NCI-H1930 (cell line): ENCODE results near the gene ATP9B.
"Not testable (repeated sequence)": the region's sequence is repeated elsewhere in the genome, so short reads cannot be mapped to it uniquely, and the experiment has no call there.

ENCODE experiments used
- DNase-seq, 2 experiments: peaks; one replicate each; lab custom pipeline; 2025; lab: John Stamatoyannopoulos, UW

The ATP9B gene

DNA sequence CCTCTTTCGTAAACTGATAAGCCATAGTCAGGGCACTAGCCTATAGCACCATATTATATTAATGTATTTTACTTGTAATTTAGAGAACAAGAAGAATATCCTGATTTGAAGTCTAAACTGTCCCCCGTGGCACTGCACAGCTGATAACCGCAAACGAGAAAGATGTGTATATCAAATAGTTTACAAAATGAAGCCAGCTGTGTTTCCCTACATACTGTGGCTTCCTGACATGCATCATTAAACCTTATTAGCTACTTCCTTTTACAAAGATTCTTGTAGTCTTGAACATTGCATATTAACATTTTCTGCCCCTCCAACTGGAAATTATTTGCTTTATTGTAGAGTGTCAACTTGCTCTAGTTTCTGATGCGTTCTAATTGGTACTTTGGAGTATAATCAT lies 173.1 kb downstream of the ATP9B start:
- no peak for DNase-seq

DNA sequence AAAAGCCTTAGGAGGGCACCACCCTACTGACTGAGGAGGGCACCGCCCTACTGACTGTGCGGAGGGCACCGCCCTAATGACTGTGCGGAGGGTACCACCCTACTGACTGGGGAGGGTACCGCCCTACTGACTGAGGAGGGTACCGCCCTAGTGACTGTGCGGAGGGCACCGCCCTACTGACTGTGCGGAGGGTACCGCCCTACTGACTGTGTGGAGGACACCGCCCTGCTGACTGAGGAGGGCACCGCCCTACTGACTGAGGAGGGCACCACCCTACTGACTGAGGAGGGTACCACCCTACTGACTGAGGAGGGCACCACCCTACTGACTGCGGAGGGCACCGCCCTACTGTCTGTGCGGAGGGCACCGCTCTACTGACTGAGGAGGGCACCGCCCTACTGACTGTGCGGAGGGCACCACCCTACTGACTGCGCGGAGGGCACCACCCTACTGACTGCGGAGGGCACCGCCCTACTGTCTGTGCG lies 176.4 kb downstream of the ATP9B start:
- DNase-seq = no peak

DNA sequence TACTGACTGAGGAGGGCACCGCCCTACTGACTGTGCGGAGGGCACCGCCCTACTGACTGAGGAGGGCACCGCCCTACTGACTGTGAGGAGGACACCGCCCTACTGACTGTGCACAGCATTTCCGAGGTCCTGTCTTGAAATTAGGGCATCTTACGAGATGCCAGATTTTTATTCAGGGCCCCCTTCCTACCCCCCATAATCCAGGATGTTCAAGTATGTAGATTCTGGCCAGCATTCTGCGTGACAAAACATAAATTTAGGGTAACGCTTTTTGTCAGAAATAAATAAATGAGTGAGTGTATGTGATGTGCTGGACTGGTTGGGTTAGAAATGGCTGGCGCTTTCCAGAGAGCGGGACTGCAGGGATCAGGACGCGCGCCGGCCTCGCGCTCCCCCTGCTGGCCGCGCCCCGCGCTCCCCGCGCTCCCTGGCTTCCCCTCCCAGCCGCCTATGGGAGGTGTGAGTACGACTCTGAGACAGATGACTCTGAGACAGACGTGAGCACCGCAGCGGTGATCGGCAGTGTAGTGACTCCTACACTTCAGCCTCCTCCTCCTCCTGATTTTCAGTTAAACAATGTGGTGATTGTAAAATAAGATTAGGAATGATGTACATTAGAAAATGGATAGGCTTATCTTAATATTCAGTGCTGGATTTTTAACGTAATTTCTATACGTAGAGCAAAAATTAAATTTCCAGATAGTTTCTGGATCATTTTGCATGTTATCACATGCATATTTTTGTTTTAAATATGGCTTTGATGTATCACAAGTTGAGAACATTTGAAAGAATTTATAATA lies 177.3 kb downstream of the ATP9B start:
- no peak for DNase-seq

DNA sequence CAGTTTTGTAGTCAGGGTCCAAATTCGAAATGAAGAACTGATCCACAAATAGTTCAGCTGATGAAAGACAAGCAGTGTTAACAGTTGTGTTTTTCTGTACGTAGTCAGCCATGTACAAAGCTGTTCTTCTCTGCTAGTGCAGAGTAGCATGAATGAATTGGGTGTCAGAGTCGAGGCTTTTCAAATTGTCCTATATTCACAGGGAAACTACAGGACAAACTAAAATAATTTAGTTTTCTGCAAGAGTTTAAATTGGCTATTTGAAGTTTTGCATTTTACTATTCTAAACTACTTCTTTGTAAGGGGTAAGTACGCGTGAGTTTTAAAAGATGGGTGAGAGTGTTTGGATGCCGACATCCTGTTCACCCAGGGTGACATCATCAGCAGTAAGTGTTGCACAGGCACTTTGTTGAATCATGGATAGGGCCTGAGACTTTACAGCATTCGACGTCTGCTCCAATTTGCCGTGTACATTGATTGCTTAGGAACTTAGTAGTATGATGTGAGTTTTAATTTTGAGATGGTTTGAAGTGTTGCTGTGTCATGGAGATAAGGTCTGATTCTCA lies 179.4 kb downstream of the ATP9B start:
- no peak for DNase-seq

DNA sequence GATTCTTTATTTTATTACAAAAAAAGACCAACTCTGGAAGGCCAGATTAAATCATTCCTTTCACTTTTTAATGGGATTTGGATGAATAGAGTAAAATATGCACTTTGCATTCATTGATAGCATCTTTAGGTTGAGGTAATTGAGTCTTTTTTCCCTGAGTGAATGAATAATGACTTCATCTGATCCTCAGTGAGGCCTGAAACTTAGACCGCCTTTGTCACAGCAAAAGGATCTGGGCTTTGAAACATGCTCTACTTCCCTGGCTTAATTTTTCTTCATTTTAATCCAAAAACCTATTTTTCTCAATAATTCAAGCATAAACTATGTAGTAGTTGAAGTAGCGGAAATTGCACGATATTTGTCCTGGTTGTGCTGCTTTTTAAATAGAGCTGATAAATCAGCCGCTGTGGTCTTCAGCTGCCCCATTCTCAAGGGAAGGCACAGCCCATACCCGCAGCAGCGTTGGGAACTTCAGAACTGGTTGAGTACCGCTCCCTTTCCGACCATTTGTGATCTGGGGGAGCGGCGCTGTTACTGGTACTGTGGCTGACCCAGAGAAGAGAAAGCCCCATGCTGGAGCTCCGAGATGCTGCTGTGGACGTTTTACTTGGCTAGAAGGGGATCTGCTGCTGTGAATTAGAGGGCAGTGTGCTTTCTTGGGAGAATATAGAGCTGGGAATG lies 181.2 kb downstream of the ATP9B start:
- no peak for DNase-seq

DNA sequence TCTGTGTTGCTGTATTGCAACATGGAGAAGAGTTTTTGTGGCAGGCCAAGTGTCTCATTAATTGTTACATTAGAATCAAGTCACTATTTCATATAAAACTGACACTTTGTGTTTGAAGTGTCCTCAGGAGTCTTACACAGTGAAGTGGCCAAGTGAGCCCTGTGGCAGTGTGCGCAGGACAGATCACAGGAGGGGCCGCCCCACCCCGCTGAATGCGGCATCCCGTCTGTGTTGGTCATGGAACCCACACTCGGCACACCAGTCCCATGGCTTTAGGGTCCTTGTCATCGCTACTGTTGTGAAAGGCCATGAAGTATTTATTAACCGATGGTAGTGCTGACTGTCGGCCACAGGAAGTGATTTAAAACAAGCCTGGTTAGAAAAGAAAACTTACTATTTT lies 181.8 kb downstream of the ATP9B start:
- no peak for DNase-seq

DNA sequence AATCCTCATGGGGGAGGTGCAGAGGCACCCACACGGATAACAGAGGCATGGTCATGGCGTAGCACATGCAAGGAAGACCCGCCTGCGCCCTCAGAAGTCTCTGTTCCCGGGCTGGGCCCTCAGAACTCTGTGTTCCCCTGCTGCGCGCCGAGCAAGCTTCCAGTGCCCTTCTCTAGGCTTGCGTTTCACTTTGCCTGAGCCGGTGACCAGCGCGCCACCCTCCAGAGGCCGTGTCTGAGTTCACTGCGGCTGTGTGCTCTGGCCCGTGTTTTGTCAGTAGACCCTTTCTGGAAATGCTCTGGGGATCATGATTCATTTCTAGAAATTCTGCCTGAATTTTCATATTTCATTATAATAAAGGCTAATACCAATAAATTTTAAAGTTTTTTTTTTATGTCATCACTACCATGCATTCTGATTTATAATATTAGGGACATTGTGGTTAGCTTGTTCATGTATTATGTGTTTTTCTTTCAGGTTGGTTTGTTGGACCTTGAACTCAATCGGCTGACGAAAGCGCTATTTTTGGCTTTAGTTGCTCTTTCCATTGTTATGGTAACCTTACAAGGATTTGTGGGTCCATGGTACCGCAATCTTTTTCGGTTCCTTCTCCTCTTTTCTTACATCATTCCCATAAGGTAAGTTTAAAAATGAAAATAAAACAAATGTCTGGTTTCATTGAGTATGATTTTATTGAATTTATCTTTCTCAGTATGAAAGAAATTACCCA lies 183.9 kb downstream of the ATP9B start:
- no peak for DNase-seq

DNA sequence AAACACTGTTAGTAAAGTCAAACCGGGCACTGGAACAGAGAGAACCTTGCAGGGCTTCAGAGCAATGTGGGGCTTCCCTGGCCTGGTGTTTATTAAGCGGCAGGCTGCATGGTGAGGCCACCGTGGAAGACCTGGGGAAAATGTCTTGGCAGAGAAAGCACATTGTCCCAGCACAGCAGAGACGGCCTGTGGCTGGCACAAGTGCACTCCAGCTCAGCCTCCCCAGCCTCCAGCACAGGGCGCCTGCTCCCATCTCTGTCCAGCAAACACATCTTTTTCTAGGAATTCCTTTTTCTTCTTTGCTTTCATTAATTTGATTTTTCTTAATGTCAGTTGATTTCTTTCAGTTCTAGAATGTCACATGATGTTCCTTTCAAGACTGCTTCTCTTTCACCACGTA lies 188.3 kb downstream of the ATP9B start:
- DNase-seq = no peak

DNA sequence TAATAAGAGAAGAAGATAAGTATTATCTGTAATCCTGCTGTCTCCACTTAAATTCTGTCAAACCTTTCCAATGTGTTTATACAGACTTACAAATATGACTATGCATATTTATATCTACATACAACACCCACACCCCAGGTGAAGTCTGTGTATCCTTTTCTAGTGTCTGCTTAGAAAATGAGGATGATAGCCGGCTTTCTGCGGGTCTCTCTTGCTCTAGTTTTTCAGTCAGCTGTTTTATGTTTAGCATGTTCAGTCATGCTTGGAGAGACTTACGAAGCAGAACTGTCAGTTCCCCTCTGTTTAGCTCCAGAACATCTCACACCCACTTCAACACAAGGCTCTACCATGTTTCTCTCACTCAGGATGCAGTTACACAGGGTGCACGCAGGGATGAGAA lies 189.3 kb downstream of the ATP9B start:
- DNase-seq = no peak

DNA sequence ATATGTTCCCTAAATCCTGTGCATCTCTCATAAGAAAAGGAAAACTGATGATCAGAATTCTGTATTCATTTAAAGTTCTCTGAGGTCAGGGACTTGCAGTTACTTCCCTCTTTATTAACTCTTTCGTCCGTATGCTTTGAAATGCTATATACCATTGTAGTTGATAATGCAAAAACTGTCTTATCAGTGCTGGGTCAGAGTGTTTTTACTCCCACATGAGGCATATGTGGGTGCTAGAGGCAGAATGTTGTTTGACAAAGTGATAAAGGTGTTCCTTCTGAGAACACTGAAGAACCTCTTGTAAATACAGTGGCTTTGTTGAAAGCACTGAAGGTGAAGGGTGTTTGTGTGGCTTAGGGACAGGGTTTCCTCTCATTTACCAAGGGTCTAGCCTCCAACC lies 190.0 kb downstream of the ATP9B start:
- DNase-seq = no peak

DNA sequence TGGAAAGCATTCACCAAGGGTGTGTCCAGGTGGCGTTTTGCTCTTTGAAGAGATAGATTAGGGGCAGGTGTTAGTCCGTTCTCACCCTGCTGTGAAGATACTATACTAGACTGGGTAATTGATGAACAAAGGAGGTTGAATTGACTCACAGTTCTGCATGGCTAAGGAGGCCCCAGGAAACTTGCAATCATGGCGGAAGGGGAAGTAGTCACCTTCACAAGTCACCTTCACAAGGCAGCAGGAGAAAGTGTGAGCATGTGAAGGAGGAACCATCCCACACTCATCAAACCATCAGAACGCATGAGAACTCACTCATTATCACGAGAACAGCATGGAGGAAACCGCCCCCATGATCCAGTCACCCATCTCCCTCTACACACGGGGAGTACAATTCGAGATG lies 190.8 kb downstream of the ATP9B start:
- no peak for DNase-seq

DNA sequence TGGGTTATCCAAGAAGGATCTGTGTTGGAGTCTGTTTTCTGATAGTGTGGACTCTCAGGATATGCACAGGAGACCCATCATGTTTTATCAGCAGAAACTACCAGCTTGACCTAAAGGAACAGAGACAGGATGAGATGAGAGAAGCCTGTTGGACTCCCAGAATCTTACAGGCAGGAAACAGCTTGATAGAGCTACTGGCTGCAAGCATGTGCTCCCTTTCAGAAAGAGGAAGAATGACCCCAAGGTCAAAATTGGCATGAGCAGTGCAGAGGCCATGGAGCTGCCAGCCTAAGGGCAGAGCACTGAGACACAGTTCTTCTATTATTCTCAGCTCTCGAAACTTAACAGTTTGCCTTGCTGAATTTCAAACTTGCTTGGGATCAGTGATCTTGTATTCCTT lies 191.3 kb downstream of the ATP9B start:
- no peak for DNase-seq

DNA sequence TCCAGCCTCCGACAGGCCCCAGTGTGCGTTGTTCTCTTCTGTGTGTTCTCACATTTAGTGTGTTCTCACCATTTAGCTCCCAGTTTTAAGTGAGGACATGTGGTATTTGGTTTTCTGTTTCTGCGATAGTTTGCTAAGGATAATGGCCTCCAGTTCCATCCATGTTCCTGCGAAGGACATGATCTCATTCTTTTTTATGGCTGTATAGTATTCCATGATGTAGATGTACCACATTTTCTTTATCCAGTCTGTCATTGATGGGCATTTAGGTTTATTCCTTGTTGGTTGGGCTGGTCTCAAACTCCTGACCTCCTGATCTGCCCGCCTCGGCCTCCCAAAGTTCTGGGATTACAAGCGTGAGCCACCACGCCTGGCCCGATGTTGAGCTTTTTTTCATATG lies 195.9 kb downstream of the ATP9B start:
- not testable (repeated sequence) for DNase-seq

DNA sequence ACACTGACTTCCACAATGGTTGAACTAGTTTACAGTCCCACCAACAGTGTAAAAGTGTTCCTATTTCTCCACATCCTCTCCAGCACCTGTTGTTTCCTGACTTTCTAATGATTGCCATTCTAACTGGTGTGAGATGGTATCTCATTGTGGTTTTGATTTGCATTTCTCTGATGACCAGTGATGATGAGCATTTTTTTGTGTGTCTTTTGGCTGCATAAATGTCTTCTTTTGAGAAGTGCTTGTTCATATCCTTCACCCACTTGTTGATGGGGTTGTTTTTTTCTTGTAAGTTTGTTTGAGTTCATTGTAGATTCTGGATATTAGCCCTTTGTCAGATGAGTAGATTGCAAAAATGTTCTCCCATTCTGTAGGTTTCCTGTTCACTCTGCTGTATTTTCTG lies 202.6 kb downstream of the ATP9B start:
- DNase-seq = not testable (repeated sequence)

DNA sequence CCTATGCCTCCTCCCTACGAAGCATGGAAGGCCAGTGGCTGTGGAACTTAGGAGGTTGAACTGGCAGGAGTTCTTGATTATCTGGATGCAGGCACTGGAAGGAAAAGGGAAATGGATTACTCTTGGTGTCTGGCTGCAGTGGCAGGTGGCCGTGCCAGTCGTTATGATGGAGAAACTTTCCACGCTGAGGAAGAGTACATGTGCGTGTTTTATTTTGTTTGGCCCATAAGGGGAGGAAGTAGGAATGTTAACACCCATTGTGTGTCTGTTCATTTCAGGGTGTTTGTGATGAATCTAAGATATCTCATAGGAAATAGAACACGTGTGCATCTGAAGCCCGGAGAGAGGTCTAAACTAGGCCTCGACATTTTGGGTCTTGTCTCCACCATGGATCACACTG lies 203.7 kb downstream of the ATP9B start:
- DNase-seq = no peak

DNA sequence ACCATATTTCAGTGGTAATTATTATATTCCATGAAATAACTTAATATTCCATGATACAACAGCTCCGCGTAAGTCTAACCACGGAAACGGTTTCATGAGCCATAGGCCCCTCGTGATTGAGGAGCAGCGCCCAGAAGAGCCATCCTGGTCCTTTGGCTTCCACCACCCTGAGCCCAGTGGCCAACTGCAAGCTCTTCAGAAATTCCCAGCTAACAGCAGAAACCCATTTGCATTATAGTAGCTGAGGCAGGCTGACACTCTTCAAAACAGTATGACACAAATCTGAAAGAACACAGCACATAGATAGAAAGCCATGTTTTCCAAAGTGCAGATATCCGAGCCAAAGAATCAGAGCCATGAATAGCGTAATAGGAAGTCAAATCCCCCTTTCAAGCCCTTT lies 205.6 kb downstream of the ATP9B start:
- no peak for DNase-seq

DNA sequence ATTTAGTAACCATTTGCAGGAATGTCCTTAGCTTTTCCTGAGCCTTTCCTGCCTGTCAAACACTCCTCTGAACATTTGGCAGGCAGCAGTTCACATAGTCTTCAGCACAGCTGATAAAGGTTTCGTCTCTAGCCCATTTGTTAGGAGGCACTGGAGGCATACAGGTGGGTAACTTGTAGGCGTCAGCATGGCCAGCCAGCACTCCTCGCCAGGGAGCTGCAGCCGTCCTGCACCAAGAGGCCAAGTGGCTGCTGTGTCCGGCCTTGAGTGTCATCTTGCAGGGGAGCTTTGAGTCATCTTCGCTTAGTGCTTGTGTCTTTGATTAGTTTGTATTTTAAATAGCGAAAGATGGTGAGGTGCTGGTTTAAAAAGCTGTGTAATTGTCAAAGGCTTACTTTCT lies 206.3 kb downstream of the ATP9B start:
- no peak for DNase-seq

DNA sequence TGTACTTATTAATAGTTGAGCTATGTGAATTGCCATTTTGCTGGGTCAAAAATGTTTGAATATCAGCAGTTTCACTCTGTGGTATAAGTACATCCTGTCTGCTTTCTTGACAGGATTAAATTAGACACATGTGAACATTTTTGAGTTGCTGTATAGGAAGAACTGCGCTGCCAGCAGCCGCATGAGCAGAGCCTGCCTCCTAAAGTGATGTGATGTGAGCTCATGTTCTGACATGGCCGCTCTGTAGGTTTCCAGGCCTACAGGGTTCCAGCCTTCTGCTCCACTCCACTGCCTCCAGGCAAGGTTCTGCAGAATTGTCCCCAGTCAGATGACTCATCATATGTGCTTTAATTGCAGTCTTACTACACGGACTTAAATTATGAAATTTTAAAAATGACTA lies 206.8 kb downstream of the ATP9B start:
- DNase-seq = no peak

DNA sequence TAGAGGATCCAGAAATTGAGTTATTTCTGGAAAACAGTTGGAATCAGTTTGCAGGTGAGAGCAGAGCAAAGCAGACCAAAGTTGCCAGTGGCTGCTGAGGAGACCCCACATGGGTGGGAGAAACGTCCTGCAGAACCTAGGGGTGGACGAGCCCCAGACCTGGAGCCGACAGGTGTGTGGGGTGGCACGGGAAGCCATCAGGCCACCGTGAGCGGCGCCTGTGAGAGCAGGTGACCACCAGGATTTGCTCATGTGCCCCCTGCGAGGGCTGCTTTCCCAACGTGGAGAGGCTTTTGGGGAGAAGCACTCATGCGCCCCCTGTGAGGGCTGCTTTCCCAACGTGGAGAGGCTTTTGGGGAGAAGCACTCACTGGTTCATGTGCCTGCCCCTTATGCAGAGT lies 209.7 kb downstream of the ATP9B start:
- DNase-seq = no peak

DNA sequence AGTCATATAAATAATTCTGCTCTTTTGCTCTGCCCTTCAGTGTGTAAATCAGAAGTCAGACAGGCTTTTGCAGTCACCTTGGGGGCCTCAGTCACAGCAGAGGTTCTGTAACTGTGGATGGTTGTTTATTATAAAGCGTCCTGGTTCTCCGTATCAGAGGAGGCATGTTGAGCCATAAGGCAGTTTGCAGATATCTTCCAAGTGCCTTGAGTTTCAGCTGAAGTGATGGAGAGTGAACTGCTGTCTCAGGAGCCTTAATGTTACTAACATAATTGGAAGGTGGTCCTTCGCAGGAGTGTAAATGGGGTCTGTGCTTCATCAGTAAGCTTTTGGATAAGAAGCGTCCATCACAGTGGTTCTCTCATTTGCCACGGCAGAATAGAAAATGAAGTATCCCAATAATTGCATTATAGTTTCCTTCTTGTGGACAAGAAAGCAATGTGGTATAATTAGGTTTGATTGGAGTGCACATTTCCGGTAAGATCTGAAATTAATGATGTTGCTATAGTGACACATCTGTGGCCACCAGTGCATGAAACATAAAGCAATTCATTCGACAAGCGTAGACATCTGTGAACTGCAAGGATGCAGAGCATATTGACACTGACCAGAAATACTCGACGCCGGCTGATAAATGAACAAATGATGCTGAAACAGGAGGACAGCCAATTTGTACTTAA lies 214.1 kb downstream of the ATP9B start:
- no peak for DNase-seq

DNA sequence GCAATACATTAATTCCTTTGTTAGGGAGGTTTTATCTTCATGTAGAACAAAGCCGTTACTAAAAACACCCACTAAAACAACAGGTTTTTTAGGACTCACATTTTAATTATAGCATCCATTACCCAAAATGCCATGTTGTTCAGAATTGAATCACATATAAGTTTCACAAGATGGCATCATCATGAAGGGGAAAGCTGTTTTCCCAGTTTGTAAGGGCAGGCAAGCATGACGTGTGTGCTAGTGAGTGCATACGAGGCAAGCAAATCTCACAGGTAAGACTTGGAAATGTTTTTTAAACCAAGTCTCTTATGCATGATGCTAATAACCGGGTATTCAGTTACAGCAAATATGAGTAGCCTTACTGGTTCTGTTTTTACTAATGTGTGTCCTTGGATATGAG lies 214.7 kb downstream of the ATP9B start:
- no peak for DNase-seq

DNA sequence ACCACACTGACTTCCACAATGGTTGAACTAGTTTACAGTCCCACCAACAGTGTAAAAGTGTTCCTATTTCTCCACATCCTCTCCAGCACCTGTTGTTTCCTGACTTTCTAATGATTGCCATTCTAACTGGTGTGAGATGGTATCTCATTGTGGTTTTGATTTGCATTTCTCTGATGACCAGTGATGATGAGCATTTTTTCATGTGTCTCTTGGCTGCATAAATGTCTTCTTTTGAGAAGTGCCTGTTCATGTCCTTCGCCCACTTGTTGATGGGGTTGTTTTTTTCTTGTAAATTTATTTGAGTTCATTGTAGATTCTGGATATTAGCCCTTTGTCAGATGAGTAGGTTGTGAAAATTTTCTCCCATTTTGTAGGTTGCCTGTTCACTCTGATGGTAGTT lies 216.0 kb downstream of the ATP9B start:
- DNase-seq = not testable (repeated sequence)
